Transverse colon (tissue), 4 donors: ENCODE measurements around the gene TSN. TPM values are rescaled to one million over a fixed set of nuclear protein-coding genes. Genes with fewer than 3 reads are reported as not detected.

ENCODE experiments used
- DNase-seq: peaks from one replicate; pipeline ENCODE4 v3.0.0-alpha.2; 2019
- H3K27ac ChIP-seq, 4 donors: fragments of 200-600 bp; sonication (generic); 2 replicates each; pipeline ENCODE4 v1.5.1; 2016 to 2018; ENCODE audit warnings: inconsistent platforms in 4 of 4
- H3K27me3 ChIP-seq: fragments of 200-600 bp; sonication (generic); 2 replicates; pipeline ENCODE4 v1.5.1; 2017; ENCODE audit warnings: inconsistent platforms
- H3K36me3 ChIP-seq, 4 donors: fragments of 200-600 bp; sonication (generic); 2 replicates each; pipeline ENCODE4 v1.5.1; 2017 to 2019; ENCODE audit warnings: inconsistent platforms in 4 of 4
- H3K4me1 ChIP-seq, 4 donors: fragments of 200-600 bp; sonication (generic); 2 replicates each; pipeline ENCODE4 v1.5.1; 2017 to 2020; ENCODE audit warnings: inconsistent platforms in 4 of 4
- H3K4me3 ChIP-seq, 4 donors: fragments of 200-600 bp; sonication (generic); 1 replicate in 1 of 4; 2 replicates in 3 of 4; pipeline versions ENCODE4 v1.5.1 to v1.6.1; 2017 to 2019; ENCODE audit warnings: inconsistent platforms in 4 of 4
- H3K9me3 ChIP-seq, 2 donors: fragments of 200-600 bp; sonication (generic); 2 replicates each; pipeline ENCODE4 v1.5.1; 2017 to 2019; ENCODE audit warnings: inconsistent platforms in 2 of 2
- CTCF ChIP-seq, 5 experiments: fragments of 200-600 bp in 3 of 5; fragments of 450-650 bp in 2 of 5; sonication (generic) in 3 of 5; IDR thresholded peaks; 1 replicate in 2 of 5; 2 replicates in 3 of 5; pipeline ENCODE4 v1.5.1; 2016 to 2017; ENCODE audit warnings: antibody characterized with exemption in 5 of 5, inconsistent platforms in 3 of 5, mild to moderate bottlenecking in 2 of 5, moderate library complexity in 1 of 5
- EP300 ChIP-seq: sonication (generic); formaldehyde crosslinking; IDR thresholded peaks from one replicate; pipeline ENCODE4 v1.6.1; 2017; ENCODE audit warnings: antibody characterized with exemption, low read depth
- POLR2A ChIP-seq: fragments of 450-650 bp; IDR thresholded peaks from one replicate; pipeline ENCODE4 v1.6.1; 2016; ENCODE audit warnings: antibody characterized with exemption, mild to moderate bottlenecking, moderate library complexity
- POLR2AphosphoS5 ChIP-seq, 3 donors: sonication (generic); formaldehyde crosslinking; IDR thresholded peaks; one replicate each; pipeline ENCODE4 v1.6.1; 2016; ENCODE audit warnings: antibody characterized with exemption in 3 of 3
- WGBS, 2 donors: methylation state at CpG; one replicate each; pipeline ENCODE4 v1.1.5; 2018; ENCODE audit warnings: low coverage in 1 of 2; 5-methylcytosine and 5-hydroxymethylcytosine counted together
- in situ Hi-C, 4 donors: fragments of 200-750 bp; cut with MboI; loops; one replicate each; pipeline versions ENCODE4 v1.15.0 to v1.15.1; 2017; ENCODE audit warnings: low sequenced_read_pairs in 3 of 4, low pct_ligation_motif_present in 1 of 4, low pct_unique_long_range_greater_than_20kb in 1 of 4
- intact Hi-C: fragments of 100-400 bp; cut with DNase I; formaldehyde crosslinking; loops from one replicate; pipeline ENCODE4 v1.15.1; 2023; ENCODE audit warnings: low total_unique reads
- total RNA-seq, 4 donors: library from RNA; depleted of rRNA; stranded (reverse); fragments of >200 nt; gene quantifications; one replicate each; pipeline ENCODE4 v1.1.0, GENCODE V29; 2016

The TSN gene
- total RNA-seq, 4 donors from 2014 or later = 8.2 to 33.5 (median 23.7) TPM

DNA sequence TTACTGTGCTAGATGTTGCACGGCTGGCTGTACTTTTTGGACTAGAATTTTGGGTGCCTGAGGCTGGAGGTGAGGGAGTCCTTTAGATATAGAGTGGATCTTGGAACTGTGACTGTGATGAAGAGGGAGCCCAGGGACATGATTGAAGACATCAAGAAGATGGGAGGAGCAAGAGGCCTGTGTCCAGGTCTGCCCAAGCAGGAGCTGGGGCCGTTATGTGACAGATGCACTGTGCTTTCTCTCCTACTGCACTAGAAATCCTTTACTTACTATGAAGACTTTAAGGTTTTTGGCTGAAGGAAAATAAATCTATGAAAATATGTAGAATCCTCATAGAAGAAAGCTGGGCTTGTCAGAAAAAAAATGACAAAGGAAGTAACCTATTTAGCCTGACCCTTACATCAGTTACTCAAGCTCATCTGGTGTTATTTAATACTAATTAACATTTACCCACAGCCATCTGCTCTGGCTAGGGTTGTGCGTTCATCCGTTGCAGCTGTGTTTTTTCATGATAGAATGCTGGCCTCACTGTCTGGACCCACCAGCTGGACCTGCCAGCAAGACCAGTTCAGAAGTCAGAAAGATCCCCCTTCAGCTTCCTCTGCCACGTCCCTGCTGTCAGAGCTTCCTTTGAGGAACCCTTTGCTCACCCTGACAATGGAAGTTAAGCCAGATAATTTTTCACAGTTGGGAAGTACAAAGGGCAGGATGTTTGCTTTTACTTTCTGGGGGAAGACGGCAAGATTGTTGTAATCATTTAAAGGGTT is 16.7 kb downstream of the TSN start:
- Histone ChIP-seq H3K27ac (no peak overlapping the region), H3K4me1 (no peaks in the 10 kb centered on the region), H3K4me3 (no peak overlapping the region), H3K36me3 (peaks cover 0 to 9% (median 0%) of the 10 kb centered on the region in 4 donors), H3K27me3 (no peaks in the 10 kb centered on the region), H3K9me3 (no peaks in the 10 kb centered on the region)
- DNase-seq = no peak
- in situ Hi-C loops = no loop called here
- intact Hi-C loops = no loop called here
- 61 to 70% methylated on average over 2 to 6 of the region's 6 CpGs for WGBS, 2 donors
- no peak for TF ChIP-seq EP300
- no peak for TF ChIP-seq CTCF (IDR thresholded peaks at IDR 0.05)
- no peak for TF ChIP-seq POLR2A
- no peak for TF ChIP-seq POLR2AphosphoS5 (IDR thresholded peaks at IDR 0.05)

DNA sequence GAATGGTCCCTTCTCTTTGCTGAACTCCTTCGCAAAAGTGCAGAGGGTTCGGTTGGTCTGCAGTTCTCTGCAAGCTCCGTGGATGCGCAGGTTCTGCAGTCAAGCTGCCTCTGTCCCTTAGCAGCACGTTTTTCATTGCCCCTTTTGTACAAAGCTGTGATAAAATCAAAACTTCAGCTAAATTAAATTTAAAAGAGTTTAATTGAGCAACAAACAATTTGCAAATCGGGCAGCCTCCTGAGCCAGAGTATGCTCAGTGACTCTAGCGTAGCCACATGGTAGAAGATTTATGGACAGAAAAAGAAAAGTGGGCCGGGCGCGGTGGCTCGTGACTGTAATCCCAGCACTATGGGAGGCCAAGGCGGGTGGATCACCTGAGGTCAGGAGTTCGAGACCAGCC is 18.8 kb downstream of the TSN start:
- in situ Hi-C loops = no loop called here
- intact Hi-C loops = no loop called here
- H3K4me1 ChIP-seq = peaks cover 0 to 5% (median 0%) of the 10 kb centered on the region in 4 donors
- H3K27me3 ChIP-seq = no peaks in the 10 kb centered on the region
- no peak for DNase-seq
- no peak for TF ChIP-seq CTCF (IDR thresholded peaks at IDR 0.05)
- TF ChIP-seq POLR2A = no peak
- TF ChIP-seq EP300 = no peak
- TF ChIP-seq POLR2AphosphoS5 (IDR thresholded peaks at IDR 0.05) = no peak
- no peak overlapping the region for H3K27ac ChIP-seq
- no peaks in the 10 kb centered on the region for H3K36me3 ChIP-seq
- H3K9me3 ChIP-seq = no peaks in the 10 kb centered on the region
- no peak overlapping the region for H3K4me3 ChIP-seq
- 90 to 92% methylated on average over 4 to 13 of the region's 13 CpGs for WGBS, 2 donors

DNA sequence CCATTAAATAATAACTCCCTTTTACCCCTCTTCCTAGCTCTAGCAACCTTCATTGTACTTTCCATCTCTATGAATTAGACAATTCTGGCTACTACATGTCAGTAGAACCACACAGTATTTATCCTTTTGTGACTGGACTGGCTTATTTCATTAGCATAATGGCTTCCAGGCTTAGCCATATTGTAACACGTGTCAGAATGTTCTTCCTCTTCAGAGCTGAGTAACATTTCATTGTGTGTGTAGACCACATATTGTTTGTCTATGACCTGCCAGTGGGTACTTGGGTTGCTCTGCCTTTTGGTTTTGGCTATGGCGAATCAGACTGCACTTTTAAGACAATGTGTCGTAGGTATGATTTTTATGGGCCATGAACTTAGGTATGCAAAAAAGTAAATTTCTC is 20.9 kb downstream of the TSN start:
- Histone ChIP-seq H3K36me3 (no peaks in the 10 kb centered on the region), H3K27me3 (no peaks in the 10 kb centered on the region), H3K4me1 (peaks cover 0 to 5% (median 0%) of the 10 kb centered on the region in 4 donors), H3K27ac (no peak overlapping the region), H3K4me3 (no peak overlapping the region), H3K9me3 (no peaks in the 10 kb centered on the region)
- DNase-seq = no peak
- 77% methylated on average over 3 of the region's 3 CpGs for WGBS, 2 donors
- in situ Hi-C loops (no loop called here), intact Hi-C loops (no loop called here)
- TF ChIP-seq POLR2A (no peak), EP300 (no peak), POLR2AphosphoS5 (IDR thresholded peaks at IDR 0.05) (no peak), CTCF (IDR thresholded peaks at IDR 0.05) (no peak)

DNA sequence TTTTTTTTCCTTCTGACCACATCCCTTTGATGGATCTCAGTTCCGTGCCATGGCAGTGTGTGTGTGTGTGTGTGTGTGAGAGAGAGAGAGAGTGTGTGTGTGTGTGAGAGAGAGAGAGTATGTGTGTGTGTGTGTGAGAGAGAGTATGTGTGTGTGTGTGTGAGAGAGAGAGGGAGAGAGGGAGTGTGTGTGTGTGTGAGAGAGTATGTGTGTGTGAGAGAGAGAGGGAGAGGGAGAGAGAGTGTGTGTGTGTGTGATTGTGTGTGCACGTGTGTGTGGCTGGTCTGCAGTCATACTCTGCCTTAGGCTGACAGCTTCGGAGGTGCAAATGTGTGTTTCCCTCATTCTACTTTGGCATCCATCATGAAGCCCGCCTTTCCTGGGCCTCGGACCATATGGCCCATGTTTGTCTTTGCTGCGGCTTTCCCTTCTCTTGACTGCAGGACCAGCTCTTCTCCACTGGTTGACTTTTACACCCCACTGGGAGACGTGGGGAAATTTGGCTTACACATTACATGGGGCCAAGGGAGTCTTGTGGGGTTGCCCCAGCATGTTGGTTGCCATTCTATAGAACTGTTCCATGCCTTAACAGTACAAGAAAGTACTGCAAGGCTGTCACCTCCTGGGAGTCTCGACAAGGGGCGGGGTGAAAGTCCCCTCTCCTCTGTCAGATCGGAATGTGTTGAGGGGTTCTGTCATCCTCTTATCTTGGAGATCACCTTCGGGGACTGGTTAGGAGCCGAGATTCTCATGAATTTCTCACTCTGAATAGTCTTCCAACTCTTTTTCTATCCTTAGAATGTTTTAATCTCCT is 21.6 kb downstream of the TSN start:
- DNase-seq = no peak
- Histone ChIP-seq H3K36me3 (no peaks in the 10 kb centered on the region), H3K27ac (no peak overlapping the region), H3K4me1 (peaks cover 0 to 5% (median 0%) of the 10 kb centered on the region in 4 donors), H3K27me3 (no peaks in the 10 kb centered on the region), H3K4me3 (no peak overlapping the region), H3K9me3 (no peaks in the 10 kb centered on the region)
- in situ Hi-C loops (no loop called here), intact Hi-C loops (no loop called here)
- no peak for TF ChIP-seq EP300
- TF ChIP-seq CTCF (IDR thresholded peaks at IDR 0.05) = no peak
- no peak for TF ChIP-seq POLR2A
- no peak for TF ChIP-seq POLR2AphosphoS5 (IDR thresholded peaks at IDR 0.05)
- 62 to 66% methylated on average over 4 to 12 of the region's 12 CpGs for WGBS, 2 donors
